Astrocyte of the spinal cord (primary cell): ENCODE measurements around the gene SLC1A1.
A peak's percentile ranks its signal among the peaks of the same experiment; 100 is the strongest.

Experiments used
- DNase-seq: peaks from one replicate; pipeline ENCODE4 v3.0.0; 2011; ENCODE audit warnings: low read depth, low spot score
- H3K4me3 ChIP-seq: 2 replicates; pipeline ENCODE4 v1.5.1; 2011; ENCODE audit warnings: low read depth, mild to moderate bottlenecking, low read length, moderate library complexity
- in situ Hi-C: cut with HindIII; loops from 2 replicates; pipeline ENCODE4 v1.10.0; 2017; ENCODE audit warnings: low sequenced_read_pairs
- TF ChIP-seq, protein P1 (sequence below): IDR thresholded peaks from 2 replicates; pipeline ENCODE4 v1.5.1; 2012; ENCODE audit warnings: low read depth, mild to moderate bottlenecking, low read length, inconsistent platforms

Gene SLC1A1

DNA sequence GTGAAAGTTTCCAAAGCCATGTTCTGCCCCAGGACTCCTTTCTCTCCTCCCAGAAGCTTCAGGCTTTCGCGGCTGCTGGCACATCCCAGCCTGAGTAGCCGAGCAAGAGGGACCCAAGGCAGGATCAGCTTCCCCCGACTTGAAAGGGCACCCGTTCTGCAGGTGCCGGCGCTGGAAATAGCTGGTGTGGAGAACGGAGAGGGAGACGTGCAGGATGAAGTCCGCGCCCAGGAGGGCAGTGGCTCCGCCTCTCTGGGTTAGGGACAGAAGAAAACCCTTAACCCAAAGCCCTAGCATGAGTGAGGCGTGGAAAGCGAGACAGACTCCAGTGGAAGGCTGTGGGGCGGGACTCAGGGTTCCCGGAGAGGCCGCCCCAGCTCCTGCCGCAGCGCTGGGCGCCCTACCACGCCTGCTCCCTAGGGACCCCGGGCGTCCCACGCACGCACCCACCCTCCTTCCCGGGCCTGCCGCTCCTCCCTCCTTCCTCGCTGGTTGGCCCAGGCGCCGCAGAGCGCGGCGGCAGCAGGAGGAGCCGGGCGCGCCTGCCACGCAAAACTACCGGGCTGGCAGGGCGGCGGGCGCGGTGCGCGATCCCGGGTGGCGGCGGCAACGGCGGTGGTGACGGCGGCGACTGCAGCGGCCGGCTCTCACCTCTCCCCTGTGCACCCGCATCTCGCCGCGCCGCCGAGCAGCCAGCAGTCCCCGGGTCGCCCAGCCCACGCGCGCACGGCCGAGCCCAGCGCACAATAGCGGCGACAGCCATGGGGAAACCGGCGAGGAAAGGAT, at the start of gene SLC1A1:
Gene SLC1A1, plus strand, starts transcription at position 550 of the 786 bp plus-strand sequence. Its CDS starts 212 bp downstream, at position 762.
- peak; percentile 60 for DNase-seq
- in situ Hi-C loops, result no loop called here
- TF ChIP-seq, protein P1, sequence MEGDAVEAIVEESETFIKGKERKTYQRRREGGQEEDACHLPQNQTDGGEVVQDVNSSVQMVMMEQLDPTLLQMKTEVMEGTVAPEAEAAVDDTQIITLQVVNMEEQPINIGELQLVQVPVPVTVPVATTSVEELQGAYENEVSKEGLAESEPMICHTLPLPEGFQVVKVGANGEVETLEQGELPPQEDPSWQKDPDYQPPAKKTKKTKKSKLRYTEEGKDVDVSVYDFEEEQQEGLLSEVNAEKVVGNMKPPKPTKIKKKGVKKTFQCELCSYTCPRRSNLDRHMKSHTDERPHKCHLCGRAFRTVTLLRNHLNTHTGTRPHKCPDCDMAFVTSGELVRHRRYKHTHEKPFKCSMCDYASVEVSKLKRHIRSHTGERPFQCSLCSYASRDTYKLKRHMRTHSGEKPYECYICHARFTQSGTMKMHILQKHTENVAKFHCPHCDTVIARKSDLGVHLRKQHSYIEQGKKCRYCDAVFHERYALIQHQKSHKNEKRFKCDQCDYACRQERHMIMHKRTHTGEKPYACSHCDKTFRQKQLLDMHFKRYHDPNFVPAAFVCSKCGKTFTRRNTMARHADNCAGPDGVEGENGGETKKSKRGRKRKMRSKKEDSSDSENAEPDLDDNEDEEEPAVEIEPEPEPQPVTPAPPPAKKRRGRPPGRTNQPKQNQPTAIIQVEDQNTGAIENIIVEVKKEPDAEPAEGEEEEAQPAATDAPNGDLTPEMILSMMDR, result no peak
- H3K4me3 ChIP-seq, result peak within 1 kb of the TSS; percentile 63

DNA sequence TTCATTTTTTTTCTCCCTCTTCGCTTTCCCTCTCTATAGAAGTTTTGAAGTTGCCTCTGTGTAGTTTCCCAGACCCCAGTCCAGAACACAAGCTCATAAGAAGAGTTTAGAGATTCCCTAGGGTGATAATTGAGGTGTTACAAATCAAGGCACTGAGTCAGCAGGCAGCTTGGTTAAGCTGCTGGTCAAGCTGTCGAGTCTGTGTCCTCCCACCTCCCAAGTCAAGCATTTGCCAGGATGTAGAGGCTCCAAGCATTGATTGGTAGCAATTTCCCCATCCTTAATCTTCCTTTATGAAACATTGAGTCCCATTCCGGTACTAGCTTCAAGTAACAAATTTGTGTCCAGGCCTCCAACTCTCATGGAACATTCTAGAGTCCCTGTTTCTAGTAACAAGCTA, 47.5 kb upstream of the SLC1A1 start:
- in situ Hi-C loops, result no loop called here

DNA sequence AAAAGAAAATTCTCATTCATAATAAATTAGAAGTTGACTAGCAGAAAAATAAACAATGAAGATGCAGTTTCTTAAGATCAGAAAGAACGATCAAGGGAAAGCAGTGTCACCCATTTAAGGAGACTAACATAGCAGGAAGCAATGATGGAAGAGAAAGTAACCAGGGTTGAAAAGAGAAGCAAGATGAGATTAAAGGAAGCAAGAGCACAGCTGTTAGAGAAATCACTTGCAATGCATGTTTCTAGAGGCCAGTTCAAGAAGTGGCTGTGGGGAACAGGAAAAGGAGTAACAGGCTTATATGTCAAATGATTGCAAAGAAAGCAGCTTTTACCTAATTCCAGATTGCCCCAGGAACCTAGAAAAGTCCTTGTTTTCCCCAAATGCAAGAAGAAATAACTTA, 46.8 kb upstream of the SLC1A1 start:
- TF ChIP-seq, protein P1, result no peak
- no peak for DNase-seq
- in situ Hi-C loops, result no loop called here
- no peak overlapping the region for H3K4me3 ChIP-seq

More for the DNA sequence above, 47.5 kb upstream of the SLC1A1 start:
- TF ChIP-seq, protein P1, result no peak
- DNase-seq, result no peak
- no peak overlapping the region for H3K4me3 ChIP-seq

DNA sequence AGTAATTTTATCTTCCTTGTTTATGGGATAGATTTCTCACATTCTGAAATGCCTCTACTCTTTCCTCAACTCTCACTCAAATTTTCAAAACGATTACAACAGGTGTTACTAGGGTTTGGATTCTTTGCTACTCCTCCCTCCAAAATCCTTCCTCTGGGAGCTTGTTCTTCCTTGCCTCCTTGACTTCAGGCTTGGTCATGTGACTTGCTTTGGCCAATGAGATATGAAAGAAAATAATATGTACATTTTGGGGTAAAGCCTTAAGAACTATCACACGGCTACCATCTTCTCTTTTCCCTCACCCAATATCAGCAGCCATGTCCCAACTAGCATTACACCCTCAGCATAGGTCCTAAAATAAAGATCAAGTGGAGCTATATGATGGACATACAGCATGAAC, 28.8 kb upstream of the SLC1A1 start:
- TF ChIP-seq, protein P1, result no peak
- H3K4me3 ChIP-seq, result no peak overlapping the region
- in situ Hi-C loops, result no loop called here
- DNase-seq, result no peak

DNA sequence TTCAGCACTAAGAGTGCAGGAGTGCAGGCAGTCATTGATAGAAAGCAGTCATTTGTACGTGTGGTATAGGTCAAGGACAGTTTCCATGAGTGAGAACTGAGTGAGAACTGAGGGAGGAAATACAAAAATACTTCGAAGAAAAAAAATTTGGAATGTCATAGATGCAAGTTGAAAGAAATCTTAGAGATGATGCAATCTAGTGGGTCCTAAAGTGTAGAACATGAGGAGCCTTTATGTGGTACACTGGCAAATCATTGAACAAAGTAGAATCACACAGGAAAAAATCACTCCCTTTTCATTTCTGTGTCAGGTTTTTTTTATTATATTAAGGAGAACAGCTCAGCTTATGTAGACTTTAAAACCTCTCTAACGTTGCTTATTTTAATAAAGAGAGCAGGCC, 26.4 kb upstream of the SLC1A1 start:
- no peak for DNase-seq
- TF ChIP-seq, protein P1, result no peak
- H3K4me3 ChIP-seq, result no peak overlapping the region
- in situ Hi-C loops, result no loop called here

DNA sequence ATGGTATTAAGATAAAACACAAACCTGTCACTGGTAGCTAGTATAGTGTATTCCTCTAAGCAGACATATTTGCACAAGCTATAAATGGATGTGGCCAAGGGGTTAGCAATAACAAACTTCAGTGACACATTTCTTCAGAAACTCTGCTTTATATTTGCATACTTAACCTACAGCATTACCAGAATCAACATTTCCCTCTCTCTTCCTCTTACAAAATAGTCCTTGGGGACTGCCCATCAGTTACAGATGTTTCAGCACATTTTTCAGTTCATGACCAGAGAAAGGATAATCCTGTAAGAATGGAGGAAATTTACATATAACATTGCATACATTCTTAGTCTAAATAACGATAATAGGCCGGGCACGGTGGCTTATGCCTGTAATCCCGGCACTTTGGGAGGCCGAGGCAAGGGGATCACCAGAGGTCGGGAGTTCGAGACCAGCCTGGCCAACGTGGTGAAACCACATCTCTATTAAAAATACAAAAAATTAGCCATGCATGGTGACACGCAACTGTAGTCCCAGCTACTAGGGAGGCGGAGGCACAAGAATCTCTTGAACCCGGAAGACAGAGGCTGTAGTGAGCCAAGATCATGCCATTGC, 25.3 kb upstream of the SLC1A1 start:
- no peak overlapping the region for H3K4me3 ChIP-seq
- TF ChIP-seq, protein P1, result no peak
- no peak for DNase-seq
- in situ Hi-C loops, result no loop called here
